H1 (cell line): Measurements from ENCODE around the gene PITPNM1. TPM values are rescaled to one million over a fixed set of nuclear protein-coding genes. Genes with fewer than 3 reads are reported as not detected.

ENCODE experiments used
- CTCF ChIA-PET: fragments of 300-600 bp; sonication (Branson Sonifier 250); formaldehyde crosslinking; loops from one replicate; lab custom pipeline; 2021; ENCODE audit not compliant: partially characterized antibody; lab: Charles Lee
- POLR2A ChIA-PET: fragments of 300-600 bp; sonication (Branson Sonifier 250); formaldehyde crosslinking; loops from one replicate; lab custom pipeline; 2021; ENCODE audit warnings: inconsistent platforms; ENCODE audit not compliant: partially characterized antibody; lab: Charles Lee
- DNase-seq, 2 experiments: peaks; one replicate each; pipeline versions ENCODE4 v3.0.0 to v3.0.0-alpha.2; 2010 to 2022; ENCODE audit warnings: low spot score in 2 of 2, low read depth in 1 of 2, mixed read lengths in 1 of 2
- FAIRE-seq: peaks from 2 replicates; lab custom pipeline; 2011; peaks lifted over from hg19 to GRCh38; lab: Jason Lieb, UNC
- H2AFZ ChIP-seq: 2 replicates; pipeline ENCODE4 v1.8.1; 2012; ENCODE audit warnings: low read length, inconsistent platforms
- H2AK5ac ChIP-seq: 2 replicates; pipeline ENCODE4 v1.6.1; 2013; ENCODE audit warnings: low read depth, low read length
- H2BK120ac ChIP-seq: replicated peaks from 2 replicates; pipeline ENCODE3; 2013; ENCODE audit warnings: low read depth, low read length, inconsistent platforms
- H2BK12ac ChIP-seq: 2 replicates; pipeline ENCODE4 v1.6.1; 2013; ENCODE audit warnings: low read depth, low read length
- H2BK15ac ChIP-seq: 2 replicates; pipeline ENCODE4 v1.6.1; 2013; ENCODE audit warnings: low read length
- H2BK20ac ChIP-seq: 2 replicates; pipeline ENCODE4 v1.6.1; 2013; ENCODE audit warnings: low read length
- H2BK5ac ChIP-seq: 2 replicates; pipeline ENCODE4 v1.6.1; 2013; ENCODE audit warnings: low read depth, low read length
- H3K14ac ChIP-seq: 2 replicates; pipeline ENCODE4 v1.6.1; 2013; ENCODE audit warnings: inconsistent platforms; ENCODE audit not compliant: insufficient read length
- H3K18ac ChIP-seq: 2 replicates; pipeline ENCODE4 v1.6.1; 2013; ENCODE audit warnings: low read length; ENCODE audit errors: extremely low read depth
- H3K23ac ChIP-seq: 2 replicates; pipeline ENCODE4 v1.6.1; 2013; ENCODE audit warnings: inconsistent platforms; ENCODE audit not compliant: insufficient read length
- H3K23me2 ChIP-seq: 2 replicates; pipeline ENCODE4 v1.6.1; 2013; ENCODE audit warnings: low read depth, low read length
- H3K27ac ChIP-seq: 2 replicates; pipeline ENCODE4 v1.6.1; 2011; ENCODE audit warnings: low read depth, low read length, inconsistent platforms
- H3K27me3 ChIP-seq, 4 experiments: replicated peaks in 1 of 4; 1 replicate in 1 of 4; 2 replicates in 3 of 4; pipeline versions ENCODE4 v1.6.1 to v1.8.1; 2011 to 2013; ENCODE audit warnings: low read length in 3 of 4, mild to moderate bottlenecking in 3 of 4, inconsistent platforms in 2 of 4, mixed read lengths in 2 of 4, moderate library complexity in 1 of 4; ENCODE audit not compliant: control insufficient read depth in 3 of 4, insufficient read depth in 3 of 4; ENCODE audit errors: extremely low read depth in 1 of 4
- H3K36me3 ChIP-seq, 4 experiments: 2 replicates each; pipeline versions ENCODE4 v1.6.1 to v1.8.1; 2011 to 2013; ENCODE audit warnings: mild to moderate bottlenecking in 4 of 4, low read length in 3 of 4, moderate library complexity in 2 of 4, control low read depth in 1 of 4, inconsistent platforms in 1 of 4; ENCODE audit not compliant: insufficient read depth in 4 of 4, control insufficient read depth in 2 of 4
- H3K4ac ChIP-seq: replicated peaks from 2 replicates; pipeline ENCODE3; 2013; ENCODE audit warnings: low read length, low read depth, mixed read lengths, inconsistent platforms; ENCODE audit not compliant: insufficient read length
- H3K4me1 ChIP-seq, 4 experiments: replicated peaks in 1 of 4; 1 replicate in 1 of 4; 2 replicates in 3 of 4; pipeline versions ENCODE4 v1.6.1 to v1.8.1; 2011 to 2013; ENCODE audit warnings: low read length in 3 of 4, inconsistent platforms in 2 of 4, mixed read lengths in 1 of 4; ENCODE audit not compliant: insufficient read depth in 4 of 4, control insufficient read depth in 3 of 4
- H3K4me2 ChIP-seq, 2 experiments: 2 replicates each; pipeline versions ENCODE4 v1.6.1 to v1.8.1; 2011 to 2013; ENCODE audit warnings: low read depth in 2 of 2, low read length in 2 of 2, control low read depth in 1 of 2, inconsistent platforms in 1 of 2, mild to moderate bottlenecking in 1 of 2; ENCODE audit not compliant: insufficient read depth in 1 of 2
- H3K4me3 ChIP-seq, 4 experiments: fragments of 200-600, 300-600 bp in 1 of 4; sonication (generic), shearing (Covaris generic), sonication (Bioruptor Twin) in 1 of 4; 2 replicates each; pipeline versions ENCODE4 v1.5.1 to v1.8.1; 2011 to 2016; ENCODE audit warnings: low read length in 4 of 4, low read depth in 3 of 4, control low read depth in 2 of 4, inconsistent platforms in 2 of 4, mild to moderate bottlenecking in 2 of 4, mixed read lengths in 1 of 4, moderate library complexity in 1 of 4; ENCODE audit not compliant: insufficient read depth in 2 of 4; ENCODE audit errors: extremely low read depth in 1 of 4
- H3K56ac ChIP-seq: replicated peaks from 2 replicates; pipeline ENCODE3; 2013; ENCODE audit warnings: low read depth, mild to moderate bottlenecking, mixed read lengths, low read length, inconsistent platforms; ENCODE audit not compliant: insufficient read length
- H3K79me1 ChIP-seq: 2 replicates; pipeline ENCODE4 v1.6.1; 2013; ENCODE audit warnings: low read depth, low read length, control low read depth
- H3K79me2 ChIP-seq, 2 experiments: 2 replicates each; pipeline versions ENCODE4 v1.6.1 to v1.8.1; 2012 to 2013; ENCODE audit warnings: low read length in 2 of 2, mild to moderate bottlenecking in 2 of 2, inconsistent platforms in 1 of 2; ENCODE audit not compliant: insufficient read depth in 2 of 2, control insufficient read depth in 1 of 2
- H3K9ac ChIP-seq, 4 experiments: replicated peaks in 1 of 4; 1 replicate in 1 of 4; 2 replicates in 3 of 4; pipeline versions ENCODE4 v1.6.1 to v1.8.1; 2011 to 2013; ENCODE audit warnings: low read depth in 3 of 4, low read length in 3 of 4, control low read depth in 2 of 4, mild to moderate bottlenecking in 2 of 4, moderate library complexity in 2 of 4, inconsistent platforms in 1 of 4; ENCODE audit errors: extremely low read depth in 1 of 4
- H3K9me3 ChIP-seq, 2 experiments: 2 replicates each; pipeline versions ENCODE4 v1.6.1 to v1.8.1; 2012 to 2013; ENCODE audit warnings: mild to moderate bottlenecking in 2 of 2, moderate library complexity in 2 of 2, control low read depth in 1 of 2, inconsistent platforms in 1 of 2, low read depth in 1 of 2, low read length in 1 of 2, mixed read lengths in 1 of 2; ENCODE audit not compliant: insufficient read depth in 2 of 2
- H4K20me1 ChIP-seq, 2 experiments: replicated peaks in 1 of 2; 2 replicates each; pipeline versions ENCODE3 to v1.8.1; 2011 to 2013; ENCODE audit warnings: inconsistent platforms in 2 of 2, low read length in 2 of 2, mild to moderate bottlenecking in 1 of 2; ENCODE audit not compliant: insufficient read depth in 2 of 2, control insufficient read depth in 1 of 2
- H4K5ac ChIP-seq: 2 replicates; pipeline ENCODE4 v1.6.1; 2013; ENCODE audit warnings: low read length, low read depth, mixed read lengths, inconsistent platforms; ENCODE audit not compliant: insufficient read length
- H4K8ac ChIP-seq: 2 replicates; pipeline ENCODE4 v1.8.0; 2013; ENCODE audit warnings: mild to moderate bottlenecking, moderate library complexity, low read length, inconsistent platforms; ENCODE audit not compliant: insufficient read depth; ENCODE audit errors: extremely low read depth
- H4K91ac ChIP-seq: replicated peaks from 2 replicates; pipeline ENCODE3; 2013; ENCODE audit warnings: low read length, mixed read lengths, inconsistent platforms; ENCODE audit not compliant: insufficient read length
- RBBP5 ChIP-seq: IDR thresholded peaks from 2 replicates; pipeline ENCODE4 v1.7.1; 2012; ENCODE audit warnings: low read depth, mild to moderate bottlenecking, inconsistent platforms, low read length, moderate library complexity, borderline replicate concordance
- WGBS, 2 experiments: shearing (Covaris generic) in 1 of 2; methylation state at CpG; one replicate each; pipeline versions ENCODE4 v1.1.6 to v1.1.7; 2013 to 2015; ENCODE audit warnings: low lambda C conversion rate in 2 of 2, mixed read lengths in 2 of 2, inconsistent platforms in 1 of 2, low coverage in 1 of 2, missing lambda C conversion rate in 1 of 2; ENCODE audit not compliant: insufficient replicate concordance in 2 of 2, insufficient coverage in 1 of 2, insufficient read length in 1 of 2; ENCODE audit errors: extremely low coverage in 1 of 2, missing lambda C conversion rate in 1 of 2; 5-methylcytosine and 5-hydroxymethylcytosine counted together
- polyA plus RNA-seq, 7 experiments: library from polyadenylated mRNA; depleted of rRNA in 3 of 7; stranded (reverse) in 5 of 7; unstranded in 2 of 7; fragments of >200 nt in 5 of 7; fragments of 200-250 nt in 2 of 7; gene quantifications; 1 replicate in 5 of 7; 2 replicates in 1 of 7; 4 replicates in 1 of 7; pipeline versions ENCODE4 v1.2.1 to v1.2.3, GENCODE V29; 2011 to 2013; ENCODE audit warnings: missing spikeins in 2 of 7, mixed read lengths in 2 of 7
- total RNA-seq: library from RNA; stranded (reverse); fragmentation: NEBNext Ultra II Directional; extraction: Animal tissue kit (Norgen Biotek cat#: 25700); gene quantifications from 2 replicates; pipeline ENCODE4 v1.2.1, GENCODE V29; 2021

PITPNM1 gene
- total and polyA plus RNA-seq, 2 of the 8 experiments (the other 6 are each of a cell fraction or from before 2014, with no cell fraction given): 27.2 to 52.7 TPM

DNA sequence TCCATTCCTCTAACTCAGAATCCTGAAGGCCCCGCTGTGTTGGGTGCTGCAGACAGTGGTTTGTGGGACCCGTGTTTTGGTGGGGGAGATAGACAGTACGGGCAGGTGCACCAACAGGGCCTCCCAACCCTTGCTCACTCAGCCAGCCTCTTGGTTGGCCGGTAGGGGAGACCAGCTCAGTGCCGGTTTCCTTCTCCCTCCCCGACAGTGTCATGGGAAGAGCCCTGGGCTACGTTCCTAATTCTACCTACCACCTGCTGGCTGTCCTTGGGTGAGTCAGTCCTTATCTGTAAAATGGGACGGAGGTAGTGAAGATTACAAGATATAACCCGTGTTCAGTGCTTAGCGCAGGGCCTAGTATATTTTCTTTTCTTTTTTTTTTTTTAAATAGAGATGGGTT is 42.0 kb downstream of the PITPNM1 start:
- Histone ChIP-seq H2BK120ac (no peak overlapping the region), H3K27me3 (no peaks in the 10 kb centered on the region), H4K8ac (no peak overlapping the region), H3K18ac (no peak overlapping the region), H4K20me1 (peaks cover 0 to 3% of the 10 kb centered on the region in 2 experiments), H2AFZ (no peak overlapping the region), H3K36me3 (no peaks in the 10 kb centered on the region), H3K4ac (no peak overlapping the region), H3K9ac (no peak overlapping the region), H4K91ac (no peak overlapping the region), H3K79me2 (peaks cover 0 to 3% of the 10 kb centered on the region in 2 experiments; a peak in 2 of 4 replicates), H3K4me1 (peaks cover 2 to 12% (median 6%) of the 10 kb centered on the region in 4 experiments; a peak in 6 of 7 replicates), H3K23ac (no peak overlapping the region), H2BK5ac (no peak overlapping the region), H3K79me1 (peaks cover 2% of the 10 kb centered on the region), H3K4me3 (no peak overlapping the region), H3K14ac (no peak overlapping the region), H3K23me2 (peaks cover 6% of the 10 kb centered on the region), H2AK5ac (no peak overlapping the region), H3K56ac (no peak overlapping the region), H2BK20ac (no peak overlapping the region), H3K9me3 (no peaks in the 10 kb centered on the region), H4K5ac (no peak overlapping the region), H3K4me2 (no peak overlapping the region), H2BK15ac (no peak overlapping the region), H3K27ac (no peak overlapping the region), H2BK12ac (no peak overlapping the region)
- DNase-seq (no peak), FAIRE-seq (no peak)
- WGBS, 2 experiments: 92% methylated on average over 7 of the region's 10 CpGs; no CpG with 5 or more reads in 1 of the 2 experiments
- POLR2A ChIA-PET: interaction anchor here (1.0 kb wide), 1 partner anchor 24 kb away, joined by 4 read pairs; no protein-coding TSS in a partner anchor
- no peak for TF ChIP-seq RBBP5
- CTCF ChIA-PET: interaction anchor here (0.7 to 1.0 kb wide), 3 partner anchors 20 to 152 kb away, joined by 3 to 4 read pairs (median 3); partner anchors contain the start of gene CORO1B
